ENCODE measurements around the gene ROR2. TPM values are rescaled to one million over a fixed set of nuclear protein-coding genes. Genes with fewer than 3 reads are reported as not detected.
A peak's percentile ranks its signal among the peaks of the same experiment; 100 is the strongest.

Gene ROR2
- total RNA-seq, 1 donor from 2014 or later = 0.92 TPM

DNA sequence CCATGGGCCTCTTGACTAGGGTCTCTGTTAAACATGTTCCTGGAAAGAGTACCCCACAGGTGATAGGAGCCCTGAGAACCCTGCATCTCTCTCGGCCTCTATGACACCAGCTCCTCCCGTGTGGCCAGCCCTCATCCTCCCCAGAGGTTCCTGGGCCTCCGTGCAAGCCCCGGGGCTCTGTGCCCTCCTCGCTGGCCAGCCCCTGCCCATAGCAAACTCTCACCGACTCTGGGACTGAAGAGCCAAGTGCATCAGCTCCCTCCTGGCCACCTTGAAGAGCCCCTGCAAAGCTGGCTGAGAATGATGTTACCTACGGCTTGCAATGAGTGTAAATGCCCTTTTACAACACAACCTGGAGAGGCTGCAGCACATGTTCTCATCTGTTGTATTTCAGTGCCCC lies 224.4 kb downstream of the ROR2 start:
- intact Hi-C loops (cut with DNase I) = no loop called here
- DNase-seq (ENCODE audit: missing footprints) = no peak
- ATAC-seq = no peak

GRCh38 chr9:91724609-91725505 lies 225.2 kb downstream of the ROR2 start:
- intact Hi-C loops (cut with DNase I) = no loop called here
- ATAC-seq (no peak), DNase-seq (ENCODE audit: missing footprints) (no peak)

DNA sequence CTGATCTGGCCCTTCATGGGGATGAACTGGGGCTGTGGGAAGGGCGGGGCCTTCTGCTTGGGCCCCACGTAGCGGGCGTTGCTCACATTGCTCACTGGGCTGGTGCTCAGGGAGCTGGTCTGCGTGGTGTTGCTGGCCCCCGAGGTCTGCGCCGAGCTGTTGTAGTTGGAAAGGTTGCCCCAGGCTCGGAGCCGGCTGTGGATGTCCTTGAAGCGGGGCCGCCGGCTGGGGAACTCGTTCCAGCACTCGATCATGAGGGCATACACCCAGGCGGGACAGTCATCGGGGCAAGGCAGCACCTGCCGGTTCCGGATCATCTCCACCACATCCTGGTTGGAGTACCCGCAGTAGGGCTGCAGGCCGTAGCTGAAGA lies 226.0 kb downstream of the ROR2 start:
- ATAC-seq (no peak), DNase-seq (ENCODE audit: missing footprints) (no peak)
- intact Hi-C loops (cut with DNase I) = no loop called here

DNA sequence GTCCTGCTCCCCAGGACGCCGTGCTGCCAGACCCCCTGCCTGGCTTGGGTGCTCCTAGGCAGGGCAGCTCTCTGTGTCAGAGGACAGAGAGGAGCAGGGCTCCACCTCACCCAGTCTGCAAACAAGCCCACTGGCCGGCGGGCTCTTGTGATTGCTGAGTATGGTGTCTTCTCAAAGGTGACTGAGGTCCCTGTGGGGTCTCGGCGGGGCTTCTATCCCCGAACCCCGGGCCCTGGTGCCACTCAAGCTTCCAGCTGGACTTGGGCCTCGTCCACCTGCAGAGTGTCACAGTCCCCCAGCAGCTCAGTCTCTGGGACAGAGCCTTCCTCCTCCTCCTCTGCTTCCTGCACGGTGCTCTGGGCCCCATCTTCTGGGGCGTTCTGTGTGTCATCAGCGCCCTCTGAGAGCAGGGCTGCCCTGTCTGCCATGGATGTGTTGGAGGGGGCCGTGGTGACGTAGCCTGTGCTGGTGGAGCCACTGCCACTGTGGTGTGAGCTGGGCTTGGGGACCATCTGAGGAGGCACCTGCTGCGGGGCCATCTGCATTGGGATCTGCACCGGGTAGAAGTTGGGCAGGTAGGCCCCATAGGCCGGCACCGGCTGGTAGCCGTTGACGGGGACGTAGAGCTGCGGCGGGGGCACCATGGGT lies 226.5 kb downstream of the ROR2 start:
- intact Hi-C loops (cut with DNase I) = no loop called here
- no peak for ATAC-seq
- DNase-seq (ENCODE audit: missing footprints) = no peak

DNA sequence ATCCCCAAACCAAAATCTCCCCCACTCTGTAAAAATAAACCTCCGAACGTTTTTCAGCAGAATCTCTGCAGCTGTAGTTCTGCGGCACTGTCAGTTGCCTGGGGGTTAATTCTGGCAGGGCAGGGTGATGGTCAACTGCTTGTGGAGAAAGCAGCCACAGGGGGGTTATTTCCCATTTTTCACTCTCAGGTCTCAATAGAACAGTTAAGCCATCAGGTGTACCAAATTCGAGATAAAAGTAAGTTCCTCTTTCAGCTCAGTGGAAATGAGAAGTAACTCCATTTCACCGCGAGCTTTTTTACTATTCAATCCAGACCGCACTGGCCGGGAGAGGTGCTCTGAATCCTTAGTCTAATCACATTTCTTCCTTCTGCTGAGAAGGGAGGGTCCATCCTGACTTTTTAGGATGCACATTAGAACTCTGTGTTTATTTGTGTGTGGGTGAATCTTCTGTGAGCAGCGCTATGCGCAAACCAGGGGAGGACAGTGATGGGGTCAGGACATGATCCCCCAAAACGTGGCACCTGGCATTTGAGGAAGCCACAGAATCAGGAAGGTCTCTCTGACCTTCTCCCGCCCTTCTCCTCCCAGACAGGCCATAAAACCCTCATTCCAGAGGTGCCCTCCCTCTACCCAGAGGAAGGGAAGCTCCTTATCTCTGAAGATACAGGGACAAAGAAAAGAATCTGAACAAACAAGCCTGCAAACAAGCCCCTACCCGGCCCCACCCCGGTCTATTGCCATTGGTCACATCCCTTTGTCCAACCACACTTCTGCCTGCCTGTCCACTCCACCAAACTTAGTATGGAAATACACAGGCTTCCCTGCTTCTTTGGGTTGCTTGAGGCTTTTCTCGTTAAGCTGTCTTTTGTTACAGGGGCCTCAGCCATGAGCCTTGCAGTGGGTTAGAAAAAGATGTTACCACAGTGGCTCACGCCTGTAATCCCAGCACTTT lies 229.0 kb downstream of the ROR2 start:
- intact Hi-C loops (cut with DNase I) = no loop called here
- DNase-seq (ENCODE audit: missing footprints) = no peak
- no peak for ATAC-seq

GRCh38 chr9:91720313-91720712 lies 229.7 kb downstream of the ROR2 start:
- intact Hi-C loops (cut with DNase I) = no loop called here
- ATAC-seq (no peak), DNase-seq (ENCODE audit: missing footprints) (no peak)

GRCh38 chr9:91718071-91718470 lies 232.0 kb downstream of the ROR2 start:
- DNase-seq (ENCODE audit: missing footprints) (no peak), ATAC-seq (no peak)
- intact Hi-C loops (cut with DNase I) = no loop called here

GRCh38 chr9:91716815-91717214 lies 233.2 kb downstream of the ROR2 start:
- ATAC-seq (no peak), DNase-seq (ENCODE audit: missing footprints) (no peak)
- intact Hi-C loops (cut with DNase I) = no loop called here

GRCh38 chr9:91716239-91716638 lies 233.8 kb downstream of the ROR2 start:
- DNase-seq (ENCODE audit: missing footprints) (no peak), ATAC-seq (no peak)
- intact Hi-C loops (cut with DNase I) = no loop called here

- ATAC-seq (no peak), DNase-seq (ENCODE audit: missing footprints) (no peak)
- intact Hi-C loops (cut with DNase I) = no loop called here
Measured at GRCh38 chr9:91714874-91715615, 235.0 kb downstream of the ROR2 start.

DNA sequence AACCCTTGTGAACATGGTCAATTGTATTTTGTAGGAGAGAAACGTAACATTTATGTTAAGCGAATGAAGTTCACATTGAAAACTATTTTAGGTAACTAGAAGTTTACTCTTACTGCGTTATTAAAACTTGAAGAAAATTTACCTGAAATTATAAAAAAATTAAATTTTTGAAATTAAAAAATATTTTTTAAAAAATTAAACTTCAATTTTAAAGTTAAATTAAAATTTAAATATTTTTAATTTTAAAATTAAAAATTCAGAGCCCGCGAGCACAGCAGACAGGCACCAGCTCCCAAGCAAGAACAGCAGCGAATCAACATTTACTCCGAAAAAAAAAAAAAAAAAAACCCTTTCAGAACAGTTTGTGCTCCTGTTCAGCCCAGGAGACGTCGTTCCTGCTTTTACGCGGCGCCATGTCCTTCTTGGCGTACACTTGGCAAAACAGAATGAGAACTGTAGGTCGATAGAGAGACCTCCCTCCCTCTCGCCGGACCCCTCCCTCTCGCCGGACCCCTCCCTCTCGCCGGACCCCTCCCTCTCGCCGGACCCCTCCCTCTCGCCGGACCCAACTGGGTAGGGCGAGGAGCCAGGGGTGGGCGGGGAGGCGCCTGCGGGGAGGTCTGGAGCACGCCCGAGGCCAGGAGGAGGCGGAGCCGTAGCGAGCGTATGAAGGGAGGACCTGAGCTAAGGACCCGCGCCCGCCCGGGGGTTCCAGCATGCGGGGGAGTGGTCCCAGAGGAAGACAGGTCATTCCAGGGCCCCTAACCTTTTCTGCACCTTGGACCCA lies 235.8 kb downstream of the ROR2 start:
- no peak for DNase-seq (ENCODE audit: missing footprints)

DNA sequence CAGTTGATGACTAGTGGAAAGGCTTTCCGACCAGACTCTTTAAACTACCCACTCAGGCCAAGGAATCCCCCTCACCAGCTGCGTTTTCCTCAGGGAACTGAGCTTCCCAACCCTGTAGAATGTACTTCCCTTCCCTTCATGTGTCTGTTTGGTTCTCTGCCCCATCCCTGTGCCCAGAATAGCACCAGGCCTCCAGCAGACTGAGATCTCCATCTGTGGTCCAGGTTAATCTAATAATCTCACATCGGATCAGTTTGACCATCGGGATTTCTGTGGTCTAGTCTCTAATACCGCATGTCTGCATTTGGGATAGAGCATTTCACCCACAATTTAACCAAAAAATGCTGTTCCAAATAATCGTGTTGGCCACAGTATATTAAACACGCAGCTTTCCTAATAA lies 237.2 kb downstream of the ROR2 start:
- ATAC-seq = no peak
- DNase-seq (ENCODE audit: missing footprints) = no peak
- intact Hi-C loops (cut with DNase I) = no loop called here

More for the DNA sequence above, 235.8 kb downstream of the ROR2 start:
- intact Hi-C loops (cut with DNase I) = no loop called here
- peak; percentile 58 for ATAC-seq

GRCh38 chr9:91711755-91712601 lies 238.1 kb downstream of the ROR2 start:
- ATAC-seq (no peak), DNase-seq (ENCODE audit: missing footprints) (no peak)
- intact Hi-C loops (cut with DNase I) = no loop called here

GRCh38 chr9:91710158-91710557 lies 239.9 kb downstream of the ROR2 start:
- intact Hi-C loops (cut with DNase I) = no loop called here
- ATAC-seq = no peak
- DNase-seq (ENCODE audit: missing footprints) = no peak

DNA sequence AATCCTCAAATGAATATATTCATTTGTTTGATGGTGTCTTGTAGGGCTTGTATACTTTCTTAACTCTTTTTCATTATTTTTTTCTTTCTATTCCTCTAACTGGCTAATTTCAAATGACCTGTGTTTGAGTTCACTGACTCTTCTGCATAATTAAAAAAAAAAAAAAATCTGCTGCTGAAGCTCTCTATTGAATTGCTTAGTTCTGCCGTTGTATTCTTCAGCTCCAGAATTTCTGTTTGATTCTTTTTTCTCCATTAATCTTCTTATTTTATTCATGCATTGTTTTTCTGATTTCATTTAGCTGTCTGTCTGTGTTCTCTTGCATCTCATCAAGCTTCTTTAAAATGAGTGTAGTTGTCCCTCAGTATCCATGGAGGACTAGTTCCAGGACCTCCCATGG lies 244.6 kb downstream of the ROR2 start:
- ATAC-seq (no peak), DNase-seq (ENCODE audit: missing footprints) (no peak)
- intact Hi-C loops (cut with DNase I) = no loop called here

- ATAC-seq = no peak
- intact Hi-C loops (cut with DNase I) = no loop called here
Measured at GRCh38 chr9:91700475-91700874, 249.6 kb downstream of the ROR2 start.

GRCh38 chr9:91698266-91698665 lies 251.8 kb downstream of the ROR2 start:
- no peak for DNase-seq (ENCODE audit: missing footprints)
- intact Hi-C loops (cut with DNase I) = no loop called here
- ATAC-seq = no peak

More at GRCh38 chr9:91700475-91700874, 249.6 kb downstream of the ROR2 start:
- DNase-seq (ENCODE audit: missing footprints) = no peak

All from Right ventricle myocardium inferior (tissue), 1 donor.